Esophagus muscularis mucosa (tissue), 4 donors: ENCODE measurements around the gene MAU2.

ENCODE experiments used
- EP300 ChIP-seq: sonication (generic); formaldehyde crosslinking; IDR thresholded peaks from one replicate; pipeline ENCODE4 v1.6.1; 2017; ENCODE audit warnings: antibody characterized with exemption
- POLR2A ChIP-seq: fragments of 450-650 bp; IDR thresholded peaks from one replicate; pipeline ENCODE4 v1.6.1; 2017; ENCODE audit warnings: antibody characterized with exemption, moderate library complexity, mild to moderate bottlenecking, low read depth
- TF ChIP-seq, protein P1 (sequence below), 3 experiments: fragments of 200-600 bp in 2 of 3; fragments of 450-650 bp in 1 of 3; sonication (generic) in 2 of 3; IDR thresholded peaks; one replicate each; pipeline ENCODE4 v1.5.1; 2017 to 2019; ENCODE audit warnings: antibody characterized with exemption in 3 of 3, mild to moderate bottlenecking in 2 of 3, moderate library complexity in 1 of 3

DNA sequence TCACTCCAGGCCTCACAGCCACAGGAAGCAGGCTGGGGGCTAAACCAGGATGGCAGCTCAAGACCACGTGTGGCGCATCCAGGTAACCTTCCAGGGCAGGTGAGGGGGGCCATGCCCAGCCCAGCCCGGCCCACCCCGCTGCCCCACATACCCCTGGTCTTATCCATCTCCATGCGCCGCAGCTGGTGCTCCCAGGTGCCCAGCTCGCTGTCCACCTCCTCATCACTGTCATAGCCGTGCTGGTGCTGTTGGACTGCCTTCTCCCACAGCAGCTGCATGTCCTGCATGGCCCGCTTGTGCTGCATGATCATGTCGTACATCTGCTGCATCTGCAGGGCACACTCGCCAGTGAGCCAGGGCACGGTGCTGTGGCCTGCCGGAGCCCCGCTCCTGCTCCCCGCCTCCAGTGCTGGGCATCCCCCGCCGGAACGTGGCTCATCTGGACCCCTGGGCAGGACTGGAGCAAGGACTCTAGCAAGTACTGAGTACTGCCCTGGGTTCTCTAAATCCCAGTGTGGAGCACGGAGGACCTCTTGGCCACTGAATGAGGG lies 41.5 kb upstream of the MAU2 start:
- TF ChIP-seq POLR2A = no peak
- TF ChIP-seq, protein P1, sequence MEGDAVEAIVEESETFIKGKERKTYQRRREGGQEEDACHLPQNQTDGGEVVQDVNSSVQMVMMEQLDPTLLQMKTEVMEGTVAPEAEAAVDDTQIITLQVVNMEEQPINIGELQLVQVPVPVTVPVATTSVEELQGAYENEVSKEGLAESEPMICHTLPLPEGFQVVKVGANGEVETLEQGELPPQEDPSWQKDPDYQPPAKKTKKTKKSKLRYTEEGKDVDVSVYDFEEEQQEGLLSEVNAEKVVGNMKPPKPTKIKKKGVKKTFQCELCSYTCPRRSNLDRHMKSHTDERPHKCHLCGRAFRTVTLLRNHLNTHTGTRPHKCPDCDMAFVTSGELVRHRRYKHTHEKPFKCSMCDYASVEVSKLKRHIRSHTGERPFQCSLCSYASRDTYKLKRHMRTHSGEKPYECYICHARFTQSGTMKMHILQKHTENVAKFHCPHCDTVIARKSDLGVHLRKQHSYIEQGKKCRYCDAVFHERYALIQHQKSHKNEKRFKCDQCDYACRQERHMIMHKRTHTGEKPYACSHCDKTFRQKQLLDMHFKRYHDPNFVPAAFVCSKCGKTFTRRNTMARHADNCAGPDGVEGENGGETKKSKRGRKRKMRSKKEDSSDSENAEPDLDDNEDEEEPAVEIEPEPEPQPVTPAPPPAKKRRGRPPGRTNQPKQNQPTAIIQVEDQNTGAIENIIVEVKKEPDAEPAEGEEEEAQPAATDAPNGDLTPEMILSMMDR (IDR thresholded peaks at IDR 0.05) = no peak
- TF ChIP-seq EP300 = no peak
